Measurements from ENCODE around the gene UNK. TPM values are rescaled to one million over a fixed set of nuclear protein-coding genes. Genes with fewer than 3 reads are reported as not detected.
A peak's percentile ranks its signal among the peaks of the same experiment; 100 is the strongest.

UNK gene
- total and polyA plus RNA-seq, 10 donors, result 19.0 to 53.8 (median 46.2) TPM

GRCh38 chr17:75829747-75830146, 45.1 kb downstream of the UNK start:
- intact Hi-C loops (cut with DNase I; ENCODE audit: low total_unique reads), result no loop called here
- no peaks in the 10 kb centered on the region for H3K27me3 ChIP-seq (replicated peaks in 1 of 7)
- no peaks in the 10 kb centered on the region for H3K9me3 ChIP-seq
- H3K36me3 ChIP-seq, result peaks cover 0 to 100% (median 68%) of the 10 kb centered on the region in 6 donors
- no peak overlapping the region for H3K4me3 ChIP-seq
- no peak for DNase-seq
- H3K27ac ChIP-seq, result peak overlapping the region in 3 of 8 donors; percentile 51 to 85 (median 84)
- TF ChIP-seq POLR2A (IDR thresholded peaks at IDR 0.05) (no peak), POLR2AphosphoS5 (IDR thresholded peaks at IDR 0.05) (no peak)
- peaks cover 35 to 91% (median 65%) of the 10 kb centered on the region in 6 donors for H3K4me1 ChIP-seq
- WGBS, 5 donors, result 82 to 93% (median 86%) methylated on average over 6 to 7 of the region's 7 CpGs

GRCh38 chr17:75830164-75831031, 45.8 kb downstream of the UNK start:
- Histone ChIP-seq H3K36me3 (peaks cover 0 to 100% (median 71%) of the 10 kb centered on the region in 6 donors), H3K27ac (peak overlapping the region in 4 of 8 donors; percentile 51 to 85 (median 84))
- TF ChIP-seq POLR2A (IDR thresholded peaks at IDR 0.05), result no peak
- peak in 2 of 3 donors; percentile 21 to 71 for TF ChIP-seq POLR2AphosphoS5 (IDR thresholded peaks at IDR 0.05)
- peak in 10 of 11 experiments; percentile 18 to 69 (median 56) for TF ChIP-seq CTCF (IDR thresholded peaks at IDR 0.05 in 8 of 11, conservative IDR thresholded peaks at IDR 0.05 in 3 of 11)

GRCh38 chr17:75831032-75831571, 46.5 kb downstream of the UNK start:
- H3K4me1 ChIP-seq, result peaks cover 35 to 95% (median 70%) of the 10 kb centered on the region in 6 donors
- intact Hi-C loops (cut with DNase I; ENCODE audit: low total_unique reads), result no loop called here
- H3K27ac ChIP-seq, result peak overlapping the region in 5 of 8 donors; percentile 82 to 91 (median 84)
- H3K27me3 ChIP-seq (replicated peaks in 1 of 7), result no peaks in the 10 kb centered on the region
- 78 to 92% (median 89%) methylated on average over 12 to 15 of the region's 15 CpGs for WGBS, 5 donors
- TF ChIP-seq POLR2AphosphoS5 (IDR thresholded peaks at IDR 0.05) (peak in 1 of 3 donors; percentile 23), CTCF (IDR thresholded peaks at IDR 0.05 in 8 of 11, conservative IDR thresholded peaks at IDR 0.05 in 3 of 11) (no peak), POLR2A (IDR thresholded peaks at IDR 0.05) (no peak)
- no peak for DNase-seq
- H3K4me3 ChIP-seq, result no peak overlapping the region
- peaks cover 0 to 100% (median 75%) of the 10 kb centered on the region in 6 donors for H3K36me3 ChIP-seq
- H3K9me3 ChIP-seq, result no peaks in the 10 kb centered on the region

More at GRCh38 chr17:75830164-75831031, 45.8 kb downstream of the UNK start:
- Histone ChIP-seq H3K4me3 (no peak overlapping the region), H3K9me3 (no peaks in the 10 kb centered on the region), H3K27me3 (replicated peaks in 1 of 7) (no peaks in the 10 kb centered on the region), H3K4me1 (peaks cover 35 to 92% (median 67%) of the 10 kb centered on the region in 6 donors)
- no peak for DNase-seq
- intact Hi-C loops (cut with DNase I; ENCODE audit: low total_unique reads), result no loop called here
- 84 to 90% (median 87%) methylated on average over 20 to 27 of the region's 27 CpGs for WGBS, 5 donors

GRCh38 chr17:75832164-75832651, 47.6 kb downstream of the UNK start:
- Histone ChIP-seq H3K9me3 (no peaks in the 10 kb centered on the region), H3K4me3 (peak overlapping the region in 1 of 8 donors; percentile 41), H3K27me3 (replicated peaks in 1 of 7) (no peaks in the 10 kb centered on the region), H3K27ac (peak overlapping the region; percentile 27 to 91 (median 83)), H3K4me1 (peaks cover 31 to 95% (median 71%) of the 10 kb centered on the region in 6 donors), H3K36me3 (peaks cover 0 to 100% (median 79%) of the 10 kb centered on the region in 6 donors)
- no peak for DNase-seq
- TF ChIP-seq CTCF (IDR thresholded peaks at IDR 0.05 in 8 of 11, conservative IDR thresholded peaks at IDR 0.05 in 3 of 11) (no peak), POLR2AphosphoS5 (IDR thresholded peaks at IDR 0.05) (peak in 2 of 3 donors; percentile 27 to 63)
- WGBS, 5 donors, result 48 to 63% (median 55%) methylated on average over 10 of the region's 10 CpGs
- intact Hi-C loops (cut with DNase I; ENCODE audit: low total_unique reads), result no loop called here

Measured in spleen (tissue), 11 donors.